ENCODE measurements around the gene NCKAP5. TPM values are rescaled to one million over a fixed set of nuclear protein-coding genes. Genes with fewer than 3 reads are reported as not detected.

NCKAP5 gene
- total RNA-seq, 1 donor from 2014 or later = 7.7 TPM

GRCh38 chr2:133531382-133531781 lies 36.9 kb downstream of the NCKAP5 start:
- H3K36me3 Mint-ChIP-seq = no peaks in the 10 kb centered on the region
- no peaks in the 10 kb centered on the region for H3K9me3 Mint-ChIP-seq
- H3K27ac Mint-ChIP-seq = no peak overlapping the region
- DNase-seq (ENCODE audit: extremely low spot score, unreplicated experiment) = no peak
- H3K4me3 Mint-ChIP-seq = no peak overlapping the region
- TF ChIP-seq, protein P1, sequence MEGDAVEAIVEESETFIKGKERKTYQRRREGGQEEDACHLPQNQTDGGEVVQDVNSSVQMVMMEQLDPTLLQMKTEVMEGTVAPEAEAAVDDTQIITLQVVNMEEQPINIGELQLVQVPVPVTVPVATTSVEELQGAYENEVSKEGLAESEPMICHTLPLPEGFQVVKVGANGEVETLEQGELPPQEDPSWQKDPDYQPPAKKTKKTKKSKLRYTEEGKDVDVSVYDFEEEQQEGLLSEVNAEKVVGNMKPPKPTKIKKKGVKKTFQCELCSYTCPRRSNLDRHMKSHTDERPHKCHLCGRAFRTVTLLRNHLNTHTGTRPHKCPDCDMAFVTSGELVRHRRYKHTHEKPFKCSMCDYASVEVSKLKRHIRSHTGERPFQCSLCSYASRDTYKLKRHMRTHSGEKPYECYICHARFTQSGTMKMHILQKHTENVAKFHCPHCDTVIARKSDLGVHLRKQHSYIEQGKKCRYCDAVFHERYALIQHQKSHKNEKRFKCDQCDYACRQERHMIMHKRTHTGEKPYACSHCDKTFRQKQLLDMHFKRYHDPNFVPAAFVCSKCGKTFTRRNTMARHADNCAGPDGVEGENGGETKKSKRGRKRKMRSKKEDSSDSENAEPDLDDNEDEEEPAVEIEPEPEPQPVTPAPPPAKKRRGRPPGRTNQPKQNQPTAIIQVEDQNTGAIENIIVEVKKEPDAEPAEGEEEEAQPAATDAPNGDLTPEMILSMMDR (conservative IDR thresholded peaks at IDR 0.05) = no peak
- H3K4me1 Mint-ChIP-seq (ENCODE audit: unreplicated experiment) = no peaks in the 10 kb centered on the region
- no peaks in the 10 kb centered on the region for H3K27me3 Mint-ChIP-seq

GRCh38 chr2:133530645-133531044 lies 37.6 kb downstream of the NCKAP5 start:
- DNase-seq (ENCODE audit: extremely low spot score, unreplicated experiment) = no peak
- Mint-ChIP-seq H3K4me3 (no peak overlapping the region), H3K27ac (no peak overlapping the region), H3K4me1 (ENCODE audit: unreplicated experiment) (no peaks in the 10 kb centered on the region), H3K27me3 (no peaks in the 10 kb centered on the region), H3K36me3 (no peaks in the 10 kb centered on the region), H3K9me3 (no peaks in the 10 kb centered on the region)
- TF ChIP-seq, protein P1 (conservative IDR thresholded peaks at IDR 0.05) = no peak

GRCh38 chr2:133526530-133527300 lies 41.5 kb downstream of the NCKAP5 start:
- Mint-ChIP-seq H3K36me3 (no peaks in the 10 kb centered on the region), H3K27ac (no peak overlapping the region)

GRCh38 chr2:133525613-133526529 lies 42.4 kb downstream of the NCKAP5 start:
- Mint-ChIP-seq H3K27me3 (no peaks in the 10 kb centered on the region), H3K36me3 (no peaks in the 10 kb centered on the region), H3K4me3 (no peak overlapping the region), H3K27ac (no peak overlapping the region), H3K4me1 (ENCODE audit: unreplicated experiment) (peaks cover 4% of the 10 kb centered on the region), H3K9me3 (no peaks in the 10 kb centered on the region)
- TF ChIP-seq, protein P1 (conservative IDR thresholded peaks at IDR 0.05) = no peak
- no peak for DNase-seq (ENCODE audit: extremely low spot score, unreplicated experiment)

More at GRCh38 chr2:133526530-133527300, 41.5 kb downstream of the NCKAP5 start:
- no peak overlapping the region for H3K4me3 Mint-ChIP-seq
- H3K9me3 Mint-ChIP-seq = no peaks in the 10 kb centered on the region
- peaks cover 3% of the 10 kb centered on the region for H3K4me1 Mint-ChIP-seq (ENCODE audit: unreplicated experiment)
- TF ChIP-seq, protein P1 (conservative IDR thresholded peaks at IDR 0.05) = no peak
- H3K27me3 Mint-ChIP-seq = no peaks in the 10 kb centered on the region
- no peak for DNase-seq (ENCODE audit: extremely low spot score, unreplicated experiment)

DNA sequence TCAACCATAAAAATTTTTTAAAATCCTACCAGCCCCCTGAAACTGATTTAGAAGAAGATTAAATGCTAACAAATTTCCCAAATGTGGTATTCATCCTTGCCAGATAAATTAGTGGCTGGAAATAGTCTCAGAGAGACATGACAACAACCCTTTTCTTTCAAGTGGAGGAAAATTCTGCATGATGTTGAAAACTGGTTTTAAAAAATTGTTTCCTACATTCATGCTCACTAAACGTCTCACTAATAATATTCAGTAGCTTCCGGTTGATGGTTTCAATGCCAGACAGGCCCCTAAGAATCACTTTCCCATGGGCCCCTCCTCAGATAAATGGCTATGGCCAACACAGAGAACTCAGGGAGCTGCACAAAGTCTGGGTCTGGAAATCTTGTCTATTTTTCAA lies 43.2 kb downstream of the NCKAP5 start:
- TF ChIP-seq, protein P1 (conservative IDR thresholded peaks at IDR 0.05) = no peak
- Mint-ChIP-seq H3K4me3 (no peak overlapping the region), H3K27me3 (no peaks in the 10 kb centered on the region), H3K36me3 (no peaks in the 10 kb centered on the region), H3K9me3 (no peaks in the 10 kb centered on the region), H3K4me1 (ENCODE audit: unreplicated experiment) (peaks cover 4% of the 10 kb centered on the region), H3K27ac (no peak overlapping the region)
- no peak for DNase-seq (ENCODE audit: extremely low spot score, unreplicated experiment)
